A673 (cell line): ENCODE data around the gene SIRPA. TPM values are rescaled to one million over a fixed set of nuclear protein-coding genes. Genes with fewer than 3 reads are reported as not detected.

Experiments
- BruUV-seq: library from RNA; stranded (reverse); fragments of 400-500 nt; replicated peaks from 2 replicates; lab custom pipeline; 2021; lab: Mats Ljungman, UMichigan
- CTCF ChIA-PET: fragments of 300-600 bp; sonication (Branson Sonifier 250); formaldehyde crosslinking; loops from one replicate; lab custom pipeline; 2022; ENCODE audit warnings: antibody characterized with exemption; lab: Charles Lee
- POLR2A ChIA-PET: fragments of 300-600 bp; sonication (Branson Sonifier 250); formaldehyde crosslinking; loops from one replicate; lab custom pipeline; 2022; ENCODE audit warnings: antibody characterized with exemption; ENCODE audit not compliant: low non-redundant PET; lab: Charles Lee
- DNase-seq: peaks from one replicate; pipeline ENCODE4 v3.0.0-alpha.2; 2015; ENCODE audit warnings: low spot score
- H3K27ac ChIP-seq: fragments of 200-600 bp; sonication (generic); 2 replicates; pipeline ENCODE4 v1.5.1; 2016; ENCODE audit warnings: mixed run types, low read depth, mild to moderate bottlenecking, mixed read lengths, antibody characterized with exemption, low read length; ENCODE audit not compliant: poor library complexity, severe bottlenecking
- H3K27me3 ChIP-seq: fragments of 200-600 bp; sonication (generic); replicated peaks from 2 replicates; pipeline ENCODE4 v1.6.1; 2017; ENCODE audit warnings: mixed run types, low read depth, mild to moderate bottlenecking, mixed read lengths, antibody characterized with exemption, low read length; ENCODE audit not compliant: insufficient read depth, poor library complexity
- H3K36me3 ChIP-seq: fragments of 200-600 bp; sonication (generic); 2 replicates; pipeline ENCODE4 v1.6.1; 2016; ENCODE audit warnings: mixed run types, mild to moderate bottlenecking, mixed read lengths, antibody characterized with exemption, low read length; ENCODE audit not compliant: insufficient read depth, poor library complexity, severe bottlenecking
- H3K4me1 ChIP-seq: fragments of 200-600 bp; sonication (generic); 2 replicates; pipeline ENCODE4 v1.6.1; 2017; ENCODE audit warnings: mixed run types, mild to moderate bottlenecking, mixed read lengths, antibody characterized with exemption, low read length; ENCODE audit not compliant: insufficient read depth, poor library complexity, severe bottlenecking
- H3K4me3 ChIP-seq: fragments of 200-600 bp; sonication (generic); 2 replicates; pipeline ENCODE4 v1.5.1; 2016; ENCODE audit warnings: low read depth, mixed run types, mild to moderate bottlenecking, mixed read lengths, low read length; ENCODE audit not compliant: poor library complexity, severe bottlenecking
- H3K9me3 ChIP-seq: fragments of 200-600 bp; sonication (generic); 2 replicates; pipeline ENCODE4 v1.6.1; 2016; ENCODE audit warnings: mixed run types, low read depth, mild to moderate bottlenecking, mixed read lengths, antibody characterized with exemption, low read length; ENCODE audit not compliant: poor library complexity, severe bottlenecking
- EZH2 ChIP-seq: fragments of 200-600 bp; sonication (generic); IDR thresholded peaks from 2 replicates; pipeline ENCODE4 v1.6.1; 2017; ENCODE audit warnings: borderline replicate concordance, low read depth, mild to moderate bottlenecking, mixed read lengths, antibody characterized with exemption, low read length; ENCODE audit not compliant: poor library complexity, severe bottlenecking
- intact Hi-C: fragments of 100-400 bp; cut with micrococcal nuclease; formaldehyde crosslinking; loops from one replicate; pipeline ENCODE4 v1.10.0; 2022; ENCODE audit not compliant: unreplicated experiment
- total RNA-seq: library from RNA; stranded (reverse); gene quantifications from 2 replicates; pipeline ENCODE4 v1.2.3, GENCODE V29; 2021
- TF ChIP-seq, protein P1 (sequence below): fragments of 300-800, 200-600 bp; sonication (generic); conservative IDR thresholded peaks from 2 replicates; pipeline ENCODE4 v1.5.1; 2017; ENCODE audit warnings: low read depth, mild to moderate bottlenecking, antibody characterized with exemption, low read length, moderate library complexity, mixed read lengths

Gene SIRPA
- total RNA-seq, 1 experiment from 2014 or later: 81.0 TPM

DNA sequence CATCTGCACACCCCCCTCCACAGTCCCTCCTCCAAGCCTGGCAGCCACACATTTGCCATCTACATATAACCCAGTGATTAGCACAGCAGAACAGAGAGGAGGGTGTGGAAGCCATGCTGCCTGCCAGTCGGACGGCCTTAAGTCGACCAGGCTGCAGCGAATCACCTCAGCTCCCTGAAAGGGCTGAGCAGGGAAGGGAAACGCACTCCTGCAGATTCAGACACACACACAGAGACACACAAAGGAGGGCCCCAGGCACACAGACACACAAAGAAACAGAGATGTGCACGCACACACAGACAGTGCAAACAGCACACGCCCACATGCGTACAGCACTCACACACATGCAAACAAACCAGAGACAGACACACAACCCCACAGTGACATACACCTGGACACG is 11.2 kb upstream of the SIRPA start:
- H3K9me3 ChIP-seq: no peaks in the 10 kb centered on the region
- peaks cover 5% of the 10 kb centered on the region for H3K36me3 ChIP-seq
- intact Hi-C loops: no loop called here
- no peak overlapping the region for H3K4me3 ChIP-seq
- TF ChIP-seq, protein P1, sequence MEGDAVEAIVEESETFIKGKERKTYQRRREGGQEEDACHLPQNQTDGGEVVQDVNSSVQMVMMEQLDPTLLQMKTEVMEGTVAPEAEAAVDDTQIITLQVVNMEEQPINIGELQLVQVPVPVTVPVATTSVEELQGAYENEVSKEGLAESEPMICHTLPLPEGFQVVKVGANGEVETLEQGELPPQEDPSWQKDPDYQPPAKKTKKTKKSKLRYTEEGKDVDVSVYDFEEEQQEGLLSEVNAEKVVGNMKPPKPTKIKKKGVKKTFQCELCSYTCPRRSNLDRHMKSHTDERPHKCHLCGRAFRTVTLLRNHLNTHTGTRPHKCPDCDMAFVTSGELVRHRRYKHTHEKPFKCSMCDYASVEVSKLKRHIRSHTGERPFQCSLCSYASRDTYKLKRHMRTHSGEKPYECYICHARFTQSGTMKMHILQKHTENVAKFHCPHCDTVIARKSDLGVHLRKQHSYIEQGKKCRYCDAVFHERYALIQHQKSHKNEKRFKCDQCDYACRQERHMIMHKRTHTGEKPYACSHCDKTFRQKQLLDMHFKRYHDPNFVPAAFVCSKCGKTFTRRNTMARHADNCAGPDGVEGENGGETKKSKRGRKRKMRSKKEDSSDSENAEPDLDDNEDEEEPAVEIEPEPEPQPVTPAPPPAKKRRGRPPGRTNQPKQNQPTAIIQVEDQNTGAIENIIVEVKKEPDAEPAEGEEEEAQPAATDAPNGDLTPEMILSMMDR: no peak
- TF ChIP-seq EZH2: no peak
- ChIA-PET POLR2A (interaction anchor here (0.9 kb wide), 1 partner anchor 27 kb away, joined by 3 read pairs; no protein-coding TSS in a partner anchor), CTCF (no interaction called here)
- BruUV-seq: no TSS peak
- peak overlapping the region; percentile 4 for H3K27ac ChIP-seq
- DNase-seq: no peak
- no peaks in the 10 kb centered on the region for H3K27me3 ChIP-seq
- peaks cover 24% of the 10 kb centered on the region for H3K4me1 ChIP-seq

DNA sequence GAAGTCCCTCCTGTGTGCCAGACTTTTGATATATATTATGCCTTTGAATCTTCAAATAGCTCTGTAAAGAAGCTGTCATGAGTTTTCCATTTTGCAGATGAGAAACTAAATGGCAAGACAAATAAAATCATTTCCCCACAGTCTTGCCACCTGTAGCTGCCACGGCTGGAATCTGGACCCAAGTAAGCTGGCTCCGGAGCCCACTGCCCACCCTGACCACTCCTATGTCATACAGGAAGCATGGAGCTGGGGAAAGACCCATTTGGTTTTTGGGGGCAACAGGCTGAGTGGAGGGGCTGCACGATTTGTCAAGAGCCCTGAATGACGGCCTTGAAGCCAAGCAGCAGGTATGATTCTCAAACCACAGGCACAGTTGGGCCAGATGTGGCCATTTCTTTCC is 10.0 kb upstream of the SIRPA start:
- Histone ChIP-seq H3K4me1 (peaks cover 36% of the 10 kb centered on the region), H3K9me3 (no peaks in the 10 kb centered on the region), H3K27me3 (no peaks in the 10 kb centered on the region), H3K36me3 (peaks cover 5% of the 10 kb centered on the region), H3K4me3 (no peak overlapping the region), H3K27ac (no peak overlapping the region)
- no TSS peak for BruUV-seq
- TF ChIP-seq EZH2: no peak
- TF ChIP-seq, protein P1: no peak
- intact Hi-C loops: loop anchor here (5.0 kb wide), 1 partner anchor 287 kb away; no protein-coding TSS in a partner anchor
- DNase-seq: no peak
- CTCF ChIA-PET: no interaction called here
- POLR2A ChIA-PET: no interaction called here

DNA sequence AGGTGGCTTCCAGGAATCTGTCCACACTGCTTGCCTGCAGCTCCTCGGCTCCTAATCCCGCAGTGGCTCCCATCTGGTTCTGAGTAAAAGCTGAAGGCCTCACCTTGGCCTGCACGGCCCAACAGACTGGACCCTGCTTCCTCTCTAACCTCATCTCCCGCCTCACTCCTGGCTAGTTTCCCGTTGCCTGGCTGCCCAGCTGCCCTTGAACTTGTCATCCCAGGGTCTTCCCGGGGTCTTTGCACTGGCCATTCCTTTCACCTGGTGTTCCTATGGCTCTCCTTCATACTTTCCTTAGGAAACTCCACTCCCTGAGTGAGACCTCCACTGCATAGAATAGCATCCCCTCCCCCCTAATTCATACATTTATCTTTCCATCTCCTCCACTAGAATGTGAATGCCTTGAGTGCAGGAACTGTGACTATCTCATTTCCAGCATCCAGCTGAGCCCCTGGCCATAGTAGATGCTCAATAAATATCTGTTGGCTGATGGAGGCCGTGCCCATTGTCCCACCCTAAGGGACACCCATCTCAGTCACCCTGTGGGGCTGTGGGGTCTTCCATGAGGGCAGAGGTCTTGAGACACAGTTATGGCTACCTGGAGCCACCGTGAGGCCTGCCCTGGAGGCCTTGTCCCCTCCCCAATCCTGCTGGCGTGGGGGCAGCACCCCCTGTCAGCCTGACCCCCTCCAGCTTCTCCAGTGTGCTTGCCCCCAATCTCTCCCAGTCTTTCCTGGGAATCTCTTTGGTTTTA is 9.1 kb upstream of the SIRPA start:
- Histone ChIP-seq H3K27ac (peak overlapping the region; percentile 74), H3K36me3 (peaks cover 6% of the 10 kb centered on the region), H3K4me1 (peaks cover 45% of the 10 kb centered on the region), H3K27me3 (no peaks in the 10 kb centered on the region), H3K9me3 (no peaks in the 10 kb centered on the region), H3K4me3 (no peak overlapping the region)
- ChIA-PET CTCF (no interaction called here), POLR2A (interaction anchor here (0.6 kb wide), 1 partner anchor 26 kb away, joined by 3 read pairs; no protein-coding TSS in a partner anchor)
- TF ChIP-seq, protein P1: no peak
- no peak for TF ChIP-seq EZH2
- DNase-seq: no peak
- intact Hi-C loops: loop anchor here (5.0 kb wide), 1 partner anchor 286 kb away; no protein-coding TSS in a partner anchor
- BruUV-seq: no TSS peak
